ENCODE results near the gene BLVRA.

BLVRA gene

DNA sequence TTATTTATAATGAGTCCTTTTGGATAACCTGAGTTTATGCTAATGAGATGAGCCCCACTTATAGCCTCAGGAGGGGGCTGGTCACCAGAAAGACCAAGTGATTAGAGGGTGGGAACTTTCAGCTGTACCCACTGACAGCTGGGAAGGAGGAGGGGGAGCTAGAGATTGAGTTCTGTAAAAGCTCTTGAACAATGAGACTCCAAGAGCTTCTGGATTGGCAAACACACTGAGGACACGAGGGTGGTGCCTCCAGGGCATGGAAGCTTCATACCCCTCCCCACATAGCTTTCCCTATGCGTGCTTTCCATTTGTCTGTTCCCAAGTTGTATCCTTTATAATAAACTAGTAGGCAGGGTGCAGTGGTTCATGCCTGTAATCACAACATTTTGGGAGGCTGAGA lies 90.6 kb downstream of the BLVRA start:
- POLR2A ChIA-PET, result no interaction called here
- H3K4me3 ChIP-seq (ENCODE audit: low read depth, low read length), result no peak overlapping the region
- DNase-seq (ENCODE audit: low read depth, low spot score), result no peak
- TF ChIP-seq, protein P1, sequence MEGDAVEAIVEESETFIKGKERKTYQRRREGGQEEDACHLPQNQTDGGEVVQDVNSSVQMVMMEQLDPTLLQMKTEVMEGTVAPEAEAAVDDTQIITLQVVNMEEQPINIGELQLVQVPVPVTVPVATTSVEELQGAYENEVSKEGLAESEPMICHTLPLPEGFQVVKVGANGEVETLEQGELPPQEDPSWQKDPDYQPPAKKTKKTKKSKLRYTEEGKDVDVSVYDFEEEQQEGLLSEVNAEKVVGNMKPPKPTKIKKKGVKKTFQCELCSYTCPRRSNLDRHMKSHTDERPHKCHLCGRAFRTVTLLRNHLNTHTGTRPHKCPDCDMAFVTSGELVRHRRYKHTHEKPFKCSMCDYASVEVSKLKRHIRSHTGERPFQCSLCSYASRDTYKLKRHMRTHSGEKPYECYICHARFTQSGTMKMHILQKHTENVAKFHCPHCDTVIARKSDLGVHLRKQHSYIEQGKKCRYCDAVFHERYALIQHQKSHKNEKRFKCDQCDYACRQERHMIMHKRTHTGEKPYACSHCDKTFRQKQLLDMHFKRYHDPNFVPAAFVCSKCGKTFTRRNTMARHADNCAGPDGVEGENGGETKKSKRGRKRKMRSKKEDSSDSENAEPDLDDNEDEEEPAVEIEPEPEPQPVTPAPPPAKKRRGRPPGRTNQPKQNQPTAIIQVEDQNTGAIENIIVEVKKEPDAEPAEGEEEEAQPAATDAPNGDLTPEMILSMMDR (IDR thresholded peaks at IDR 0.05; ENCODE audit: insufficient read depth, low read length, missing control alignments), result no peak
- CTCF ChIA-PET, result interaction anchor here (0.8 to 3.7 kb wide), 2 partner anchors 11 to 128 kb away, joined by 4 to 60 read pairs; no protein-coding TSS in a partner anchor

DNA sequence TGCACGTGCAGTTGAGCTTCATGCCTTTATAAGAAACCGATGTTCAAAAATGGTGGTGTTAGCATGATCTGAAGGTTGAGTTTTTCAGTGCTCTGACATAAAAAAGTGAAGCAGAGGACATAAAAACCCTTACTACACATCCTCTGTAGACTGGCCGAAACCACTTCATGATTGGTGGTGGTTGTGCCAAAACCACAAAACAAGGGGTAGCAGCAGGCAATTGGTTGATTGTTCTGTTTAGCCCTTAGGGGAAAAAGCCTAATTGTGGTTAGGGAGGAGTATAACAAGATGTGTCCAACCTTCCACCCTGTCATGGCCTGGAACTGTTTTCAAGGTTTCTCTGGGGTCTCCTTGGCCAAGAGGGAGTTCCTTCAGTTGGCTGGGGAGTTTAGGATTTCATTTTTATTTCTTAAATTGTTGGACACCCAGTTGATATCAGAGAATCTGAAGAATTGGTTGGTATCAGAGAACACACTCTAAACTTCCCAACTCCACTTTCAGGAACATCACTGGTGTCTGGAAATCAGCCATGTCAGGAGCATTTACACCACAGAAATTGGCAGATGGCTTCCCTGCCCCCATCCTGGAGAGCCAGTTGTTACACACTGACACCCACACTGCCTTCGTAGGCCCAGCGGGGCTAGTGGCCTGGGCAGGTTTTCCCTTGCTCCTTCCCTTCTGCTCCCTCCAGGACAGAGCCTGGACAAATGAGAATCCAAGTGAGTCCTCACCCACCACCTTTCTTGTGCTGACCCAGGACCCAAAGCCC lies 92.1 kb downstream of the BLVRA start:
- no peak for DNase-seq (ENCODE audit: low read depth, low spot score)

DNA sequence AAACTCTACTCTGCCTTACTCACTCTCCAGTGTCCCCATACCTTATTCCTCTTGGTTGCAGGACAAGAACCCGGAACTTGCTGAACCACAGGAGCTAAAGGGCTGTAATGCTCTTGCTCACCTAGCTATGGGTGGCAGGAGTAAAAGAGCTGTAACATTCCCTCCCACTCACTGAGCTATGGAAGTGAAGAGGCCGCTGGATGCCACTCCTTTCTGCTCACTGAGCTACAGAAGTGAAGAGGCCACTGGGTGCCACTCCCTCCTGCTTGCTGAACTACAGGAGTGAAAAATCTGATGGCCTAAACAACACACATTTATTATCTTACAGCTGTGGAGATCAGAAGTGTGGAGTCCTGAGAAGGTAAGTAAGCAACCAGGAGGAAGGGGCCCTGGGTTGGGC lies 93.3 kb downstream of the BLVRA start:
- DNase-seq (ENCODE audit: low read depth, low spot score), result no peak
- TF ChIP-seq, protein P1 (IDR thresholded peaks at IDR 0.05; ENCODE audit: insufficient read depth, low read length, missing control alignments), result no peak
- no peak overlapping the region for H3K4me3 ChIP-seq (ENCODE audit: low read depth, low read length)
- ChIA-PET CTCF (interaction anchor here (1.1 to 1.3 kb wide), 2 partner anchors 12 to 14 kb away, joined by 6 to 9 read pairs; no protein-coding TSS in a partner anchor), POLR2A (no interaction called here)

More for the DNA sequence above, 92.1 kb downstream of the BLVRA start:
- no peak overlapping the region for H3K4me3 ChIP-seq (ENCODE audit: low read depth, low read length)
- ChIA-PET CTCF (interaction anchor here (3.7 kb wide), 1 partner anchor 12 kb away, joined by 60 read pairs; no protein-coding TSS in a partner anchor), POLR2A (interaction anchor here (0.6 kb wide), 1 partner anchor 18 kb away, joined by 3 read pairs; no protein-coding TSS in a partner anchor)
- TF ChIP-seq, protein P1 (IDR thresholded peaks at IDR 0.05; ENCODE audit: insufficient read depth, low read length, missing control alignments), result no peak

DNA sequence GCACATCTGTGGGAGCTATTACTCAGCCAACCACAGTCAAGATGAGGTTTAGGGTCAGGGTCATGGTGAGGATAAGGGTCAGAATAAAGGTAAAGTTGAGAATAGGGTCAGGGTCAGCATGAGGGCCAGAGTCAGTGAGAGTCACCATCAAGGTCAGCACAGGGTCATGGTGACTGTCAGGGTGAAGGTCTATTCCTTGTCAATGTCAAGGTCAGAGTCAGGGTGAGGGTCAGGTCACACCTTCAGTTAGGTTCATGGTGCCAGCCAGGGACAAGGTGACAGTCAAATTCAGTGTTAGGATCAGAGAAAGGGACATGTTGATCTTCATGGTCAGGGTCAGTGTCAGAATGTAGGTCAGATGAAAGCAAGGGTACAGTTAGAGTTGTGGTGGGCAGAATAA lies 96.7 kb downstream of the BLVRA start:
- TF ChIP-seq, protein P1 (IDR thresholded peaks at IDR 0.05; ENCODE audit: insufficient read depth, low read length, missing control alignments), result no peak
- DNase-seq (ENCODE audit: low read depth, low spot score), result no peak
- POLR2A ChIA-PET, result no interaction called here
- H3K4me3 ChIP-seq (ENCODE audit: low read depth, low read length), result no peak overlapping the region
- CTCF ChIA-PET, result interaction anchor here (0.8 to 4.3 kb wide), 6 partner anchors 10 to 273 kb away, joined by 3 to 17 read pairs (median 4); partner anchors contain the start of gene STK17A

DNA sequence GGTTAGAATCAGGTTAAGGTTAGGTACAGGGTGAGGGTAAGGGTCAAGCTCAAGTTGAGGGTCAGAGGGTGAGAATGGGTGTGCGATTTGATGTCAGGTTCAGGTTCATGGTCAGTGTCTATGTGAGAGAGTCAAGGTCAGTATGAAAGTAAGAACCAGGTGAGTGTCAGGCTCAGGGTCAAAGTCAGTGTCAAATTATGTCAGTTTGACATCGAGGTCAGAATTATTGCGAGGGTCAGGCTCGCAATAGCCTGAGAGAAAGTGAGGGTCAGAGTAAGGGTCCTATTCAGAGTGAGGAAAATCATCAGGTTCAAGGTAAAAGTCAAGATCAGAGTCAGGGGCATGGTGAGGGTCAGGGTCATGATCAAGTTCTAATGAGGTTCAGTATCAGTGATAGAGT lies 97.8 kb downstream of the BLVRA start:
- CTCF ChIA-PET, result interaction anchor here (1.3 to 4.3 kb wide), 4 partner anchors 17 to 274 kb away, joined by 4 to 17 read pairs (median 4); partner anchors contain the start of gene STK17A
- POLR2A ChIA-PET, result no interaction called here
- DNase-seq (ENCODE audit: low read depth, low spot score), result no peak
- H3K4me3 ChIP-seq (ENCODE audit: low read depth, low read length), result no peak overlapping the region
- TF ChIP-seq, protein P1 (IDR thresholded peaks at IDR 0.05; ENCODE audit: insufficient read depth, low read length, missing control alignments), result no peak
